Suprapubic skin (tissue), 4 donors: ENCODE results near the gene CACNA1G. TPM values are rescaled to one million over a fixed set of nuclear protein-coding genes. Genes with fewer than 3 reads are reported as not detected.

Experiments
- DNase-seq, 2 donors: peaks; one replicate each; pipeline ENCODE4 v3.0.0-alpha.2; 2019; ENCODE audit warnings: low spot score in 2 of 2
- H3K27ac ChIP-seq: fragments of 200-600 bp; sonication (generic); one replicate; pipeline ENCODE4 v1.5.1; 2019
- H3K27me3 ChIP-seq: fragments of 200-600 bp; sonication (generic); one replicate; pipeline ENCODE4 v1.5.1; 2019
- H3K36me3 ChIP-seq: fragments of 200-600 bp; sonication (generic); one replicate; pipeline ENCODE4 v1.5.1; 2019
- H3K4me1 ChIP-seq: fragments of 200-600 bp; sonication (generic); one replicate; pipeline ENCODE4 v1.5.1; 2019
- H3K4me3 ChIP-seq: fragments of 200-600 bp; sonication (generic); one replicate; pipeline ENCODE4 v1.5.1; 2019; ENCODE audit warnings: mild to moderate bottlenecking
- H3K9me3 ChIP-seq: fragments of 200-600 bp; sonication (generic); one replicate; pipeline ENCODE4 v1.5.1; 2019
- CTCF ChIP-seq, 2 donors: fragments of 200-600 bp in 1 of 2; fragments of 450-650 bp in 1 of 2; sonication (generic) in 1 of 2; IDR thresholded peaks; one replicate each; pipeline ENCODE4 v1.5.1; 2016 to 2019; ENCODE audit warnings: antibody characterized with exemption in 2 of 2, mild to moderate bottlenecking in 1 of 2, moderate library complexity in 1 of 2
- EP300 ChIP-seq: sonication (generic); formaldehyde crosslinking; IDR thresholded peaks from one replicate; pipeline ENCODE4 v1.6.1; 2017; ENCODE audit warnings: antibody characterized with exemption
- POLR2A ChIP-seq, 2 donors: fragments of 450-650 bp; IDR thresholded peaks; one replicate each; pipeline ENCODE4 v1.6.1; 2017; ENCODE audit warnings: antibody characterized with exemption in 2 of 2, mild to moderate bottlenecking in 2 of 2, moderate library complexity in 2 of 2
- POLR2AphosphoS5 ChIP-seq, 3 donors: sonication (generic); formaldehyde crosslinking; IDR thresholded peaks; one replicate each; pipeline ENCODE4 v1.6.1; 2017; ENCODE audit warnings: antibody characterized with exemption in 3 of 3
- WGBS: methylation state at CpG from one replicate; pipeline ENCODE4 v1.1.5; 2018; 5-methylcytosine and 5-hydroxymethylcytosine counted together
- total RNA-seq, 4 donors: library from RNA; depleted of rRNA; stranded (reverse); fragments of >200 nt; gene quantifications; one replicate each; pipeline ENCODE4 v1.1.0, GENCODE V29; 2016

The CACNA1G gene
- total RNA-seq, 4 donors from 2014 or later = 1.1 to 9.9 (median 2.7) TPM

- WGBS = 59% methylated on average over 6 of the region's 6 CpGs
- TF ChIP-seq EP300 = no peak
- TF ChIP-seq CTCF (IDR thresholded peaks at IDR 0.05) = no peak
- TF ChIP-seq POLR2A (IDR thresholded peaks at IDR 0.05) = no peak
- TF ChIP-seq POLR2AphosphoS5 (IDR thresholded peaks at IDR 0.05) = no peak
- Histone ChIP-seq H3K27me3 (peaks cover 9% of the 10 kb centered on the region), H3K36me3 (no peaks in the 10 kb centered on the region), H3K4me1 (peaks cover 18% of the 10 kb centered on the region), H3K4me3 (no peak overlapping the region), H3K9me3 (no peaks in the 10 kb centered on the region), H3K27ac (no peak overlapping the region)
- no peak for DNase-seq
These were observed 69.4 kb downstream of the CACNA1G start for GRCh38 chr17:50629902-50630301.

- peaks cover 25% of the 10 kb centered on the region for H3K4me1 ChIP-seq
- H3K27me3 ChIP-seq = peaks cover 9% of the 10 kb centered on the region
- no peaks in the 10 kb centered on the region for H3K9me3 ChIP-seq
- 58% methylated on average over 7 of the region's 7 CpGs for WGBS
- no peak for TF ChIP-seq POLR2A (IDR thresholded peaks at IDR 0.05)
- no peak for TF ChIP-seq POLR2AphosphoS5 (IDR thresholded peaks at IDR 0.05)
- no peak for TF ChIP-seq EP300
- TF ChIP-seq CTCF (IDR thresholded peaks at IDR 0.05) = peak; percentile 49 to 84
- no peaks in the 10 kb centered on the region for H3K36me3 ChIP-seq
- H3K4me3 ChIP-seq = no peak overlapping the region
- H3K27ac ChIP-seq = no peak overlapping the region
- no peak for DNase-seq
These were observed 70.1 kb downstream of the CACNA1G start for GRCh38 chr17:50630524-50631194.

- 67% methylated on average over 10 of the region's 11 CpGs for WGBS
- Histone ChIP-seq H3K36me3 (no peaks in the 10 kb centered on the region), H3K4me1 (peaks cover 20% of the 10 kb centered on the region), H3K27ac (no peak overlapping the region), H3K4me3 (no peak overlapping the region), H3K9me3 (no peaks in the 10 kb centered on the region), H3K27me3 (peaks cover 9% of the 10 kb centered on the region)
- no peak for DNase-seq
- TF ChIP-seq CTCF (IDR thresholded peaks at IDR 0.05) = no peak
- no peak for TF ChIP-seq EP300
- TF ChIP-seq POLR2A (IDR thresholded peaks at IDR 0.05) = no peak
- TF ChIP-seq POLR2AphosphoS5 (IDR thresholded peaks at IDR 0.05) = no peak
These were observed 70.8 kb downstream of the CACNA1G start for GRCh38 chr17:50631195-50631907.

GRCh38 chr17:50631908-50632571 is 71.5 kb downstream of the CACNA1G start:
- DNase-seq = no peak
- H3K4me3 ChIP-seq = no peak overlapping the region
- 91% methylated on average over 9 of the region's 9 CpGs for WGBS
- TF ChIP-seq EP300 (no peak), CTCF (IDR thresholded peaks at IDR 0.05) (no peak), POLR2AphosphoS5 (IDR thresholded peaks at IDR 0.05) (no peak)
- no peak overlapping the region for H3K27ac ChIP-seq
- H3K9me3 ChIP-seq = no peaks in the 10 kb centered on the region
- peaks cover 9% of the 10 kb centered on the region for H3K27me3 ChIP-seq
- H3K4me1 ChIP-seq = peaks cover 19% of the 10 kb centered on the region
- no peaks in the 10 kb centered on the region for H3K36me3 ChIP-seq

- Histone ChIP-seq H3K9me3 (no peaks in the 10 kb centered on the region), H3K4me1 (peaks cover 19% of the 10 kb centered on the region), H3K27ac (no peak overlapping the region), H3K4me3 (no peak overlapping the region), H3K27me3 (peaks cover 9% of the 10 kb centered on the region), H3K36me3 (no peaks in the 10 kb centered on the region)
- DNase-seq = no peak
- WGBS = 90% methylated on average over 5 of the region's 5 CpGs
- TF ChIP-seq POLR2AphosphoS5 (IDR thresholded peaks at IDR 0.05) (no peak), POLR2A (IDR thresholded peaks at IDR 0.05) (no peak), CTCF (IDR thresholded peaks at IDR 0.05) (no peak), EP300 (no peak)
These were observed 72.1 kb downstream of the CACNA1G start for GRCh38 chr17:50632637-50633036.
